Subcutaneous adipose tissue (tissue), 4 donors: ENCODE measurements around the gene PCGF1. TPM values are rescaled to one million over a fixed set of nuclear protein-coding genes. Genes with fewer than 3 reads are reported as not detected.

Source experiments
- total RNA-seq, 4 donors: library from RNA; depleted of rRNA; stranded (reverse); fragments of >200 nt; gene quantifications; one replicate each; pipeline ENCODE4 v1.1.0, GENCODE V29; 2016
- TF ChIP-seq, protein P1 (sequence below): fragments of 450-650 bp; IDR thresholded peaks from one replicate; pipeline ENCODE4 v1.5.1; 2016; ENCODE audit warnings: low read depth, mild to moderate bottlenecking, control low read depth, antibody characterized with exemption, moderate library complexity

PCGF1 gene
- total RNA-seq, 4 donors from 2014 or later = 6.4 to 17.8 (median 10.8) TPM

- TF ChIP-seq, protein P1, sequence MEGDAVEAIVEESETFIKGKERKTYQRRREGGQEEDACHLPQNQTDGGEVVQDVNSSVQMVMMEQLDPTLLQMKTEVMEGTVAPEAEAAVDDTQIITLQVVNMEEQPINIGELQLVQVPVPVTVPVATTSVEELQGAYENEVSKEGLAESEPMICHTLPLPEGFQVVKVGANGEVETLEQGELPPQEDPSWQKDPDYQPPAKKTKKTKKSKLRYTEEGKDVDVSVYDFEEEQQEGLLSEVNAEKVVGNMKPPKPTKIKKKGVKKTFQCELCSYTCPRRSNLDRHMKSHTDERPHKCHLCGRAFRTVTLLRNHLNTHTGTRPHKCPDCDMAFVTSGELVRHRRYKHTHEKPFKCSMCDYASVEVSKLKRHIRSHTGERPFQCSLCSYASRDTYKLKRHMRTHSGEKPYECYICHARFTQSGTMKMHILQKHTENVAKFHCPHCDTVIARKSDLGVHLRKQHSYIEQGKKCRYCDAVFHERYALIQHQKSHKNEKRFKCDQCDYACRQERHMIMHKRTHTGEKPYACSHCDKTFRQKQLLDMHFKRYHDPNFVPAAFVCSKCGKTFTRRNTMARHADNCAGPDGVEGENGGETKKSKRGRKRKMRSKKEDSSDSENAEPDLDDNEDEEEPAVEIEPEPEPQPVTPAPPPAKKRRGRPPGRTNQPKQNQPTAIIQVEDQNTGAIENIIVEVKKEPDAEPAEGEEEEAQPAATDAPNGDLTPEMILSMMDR = no peak
Observed at GRCh38 chr2:74462786-74463105, 44.7 kb downstream of the PCGF1 start.

DNA sequence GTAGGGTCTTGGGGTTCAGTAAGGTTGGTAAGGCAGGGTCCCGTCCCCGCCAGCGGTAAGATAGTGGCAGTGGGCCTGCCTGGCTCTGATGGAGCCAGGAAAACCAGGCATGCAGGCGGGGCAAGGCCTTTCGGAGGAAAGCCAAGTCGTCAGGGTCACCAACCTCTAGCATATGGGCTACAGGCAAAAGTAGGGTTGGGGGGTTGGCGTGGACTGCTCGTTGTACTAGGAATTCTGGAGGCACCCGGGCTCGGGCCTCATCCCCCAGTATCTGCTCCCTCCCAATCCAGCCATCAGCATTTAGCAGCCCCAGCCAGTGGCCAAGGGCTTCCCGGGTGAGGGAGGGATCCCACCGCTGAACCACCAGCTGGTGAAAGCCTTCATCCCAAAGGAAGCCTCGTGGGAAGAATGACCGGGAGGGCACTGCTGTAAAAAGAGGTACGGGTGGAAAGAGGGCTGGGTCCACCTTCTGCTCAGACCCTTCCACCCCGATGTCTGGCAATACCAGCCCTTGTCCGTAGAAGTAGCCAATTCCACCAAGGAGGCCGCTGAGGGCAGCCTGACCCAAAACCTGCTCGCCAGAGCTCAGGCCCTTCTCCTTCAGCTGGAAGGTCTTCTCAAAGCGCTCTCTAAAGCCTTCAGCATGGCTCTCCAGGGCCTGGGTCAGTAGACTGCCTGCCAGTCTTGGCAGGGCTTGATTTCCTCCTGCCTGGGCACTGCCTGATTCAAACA lies 45.3 kb downstream of the PCGF1 start:
- TF ChIP-seq, protein P1 = no peak

DNA sequence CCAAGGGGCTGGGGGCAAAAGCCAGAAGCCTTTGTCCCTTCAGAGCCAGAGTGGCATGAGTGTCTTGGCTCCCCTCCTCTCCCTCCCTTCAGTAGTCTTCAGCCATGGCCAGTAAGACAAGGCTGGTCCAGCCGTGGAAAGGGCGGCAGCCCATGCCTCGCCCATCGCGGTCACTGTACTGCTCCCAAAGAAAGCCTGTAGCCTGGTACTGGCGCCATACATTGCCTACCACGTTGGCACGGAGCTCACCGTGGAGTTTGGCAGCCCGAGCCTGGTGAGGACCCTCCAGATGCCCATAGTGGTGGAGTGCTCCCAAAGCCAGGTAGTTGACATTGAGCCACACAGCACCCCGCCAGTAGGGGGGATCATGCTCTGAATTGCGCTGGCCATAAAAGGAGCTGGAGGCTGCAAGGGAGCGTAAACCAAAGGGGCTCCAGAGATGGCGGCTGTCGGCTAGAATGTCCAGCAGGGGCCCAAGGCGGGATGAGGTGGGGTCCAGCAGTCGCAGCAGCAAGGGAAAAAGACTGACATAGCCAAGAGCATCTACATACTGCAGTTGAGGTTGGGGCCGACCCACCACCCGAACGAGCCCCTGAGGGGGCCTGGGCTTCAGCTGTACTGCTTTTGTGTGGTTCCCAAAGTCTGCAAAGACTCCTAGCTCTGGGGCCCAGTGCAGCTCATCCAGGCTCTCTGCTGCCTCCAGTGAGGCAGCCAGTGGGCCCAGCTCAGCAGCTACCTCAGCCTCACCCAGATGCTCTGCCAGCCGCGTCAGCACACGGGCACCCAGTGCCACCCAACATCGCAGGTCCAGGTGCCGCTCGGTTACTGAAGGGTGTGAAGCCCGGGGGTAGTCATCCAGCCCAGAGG lies 46.1 kb downstream of the PCGF1 start:
- TF ChIP-seq, protein P1 = no peak

GRCh38 chr2:74458938-74459363 lies 48.5 kb downstream of the PCGF1 start:
- TF ChIP-seq, protein P1 = no peak

- TF ChIP-seq, protein P1 = no peak
Observed at GRCh38 chr2:74458132-74458937, 49.2 kb downstream of the PCGF1 start, which contains the start of gene WBP1. TSS of gene WBP1 (plus strand) at chr2:74458438. CDS start at chr2:74458603, 165 bp downstream.

DNA sequence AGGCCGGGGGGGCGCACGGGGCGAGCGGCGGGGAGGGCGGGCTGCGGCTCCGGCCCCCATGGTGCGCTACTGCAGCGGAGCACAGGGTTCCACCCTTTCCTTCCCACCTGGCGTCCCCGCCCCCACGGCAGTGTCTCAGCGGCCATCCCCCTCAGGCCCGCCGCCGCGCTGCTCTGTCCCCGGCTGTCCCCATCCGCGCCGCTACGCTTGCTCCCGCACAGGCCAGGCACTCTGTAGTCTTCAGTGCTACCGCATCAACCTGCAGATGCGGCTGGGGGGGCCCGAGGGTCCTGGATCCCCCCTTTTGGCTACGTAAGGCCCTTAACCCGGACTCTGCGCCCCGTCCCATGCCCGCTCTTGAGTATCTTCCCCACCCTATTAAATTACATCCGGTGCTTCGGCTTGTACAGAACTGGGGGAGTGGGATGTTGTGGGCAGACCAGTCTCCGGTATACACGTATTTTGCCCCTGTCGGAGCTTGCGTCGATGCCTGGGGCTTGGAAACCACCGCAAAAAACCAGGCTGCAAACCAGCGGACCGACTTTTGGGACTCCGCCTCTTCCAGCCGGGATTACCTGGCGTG lies 49.9 kb downstream of the PCGF1 start:
- TF ChIP-seq, protein P1 = no peak
